GM23338 (cell line): ENCODE results near the gene KCTD19. TPM values are rescaled to one million over a fixed set of nuclear protein-coding genes. Genes with fewer than 3 reads are reported as not detected.

Experiments used
- ATAC-seq: fragments of 200-7000 bp; cut with Tn5 transposase; 3 replicates; pipeline ENCODE4 v1.9.1; 2020
- DNase-seq: peaks from one replicate; pipeline ENCODE4 v3.0.0-alpha.2; 2015; ENCODE audit warnings: low spot score
- H2AFZ ChIP-seq: fragments of 200-600 bp; sonication (generic); 2 replicates; pipeline ENCODE4 v1.8.0; 2016; ENCODE audit warnings: antibody characterized with exemption, mild to moderate bottlenecking, moderate library complexity
- H3F3A ChIP-seq: fragments of 200-600 bp; sonication (generic); replicated peaks from 2 replicates; pipeline ENCODE4 v1.8.0; 2017; ENCODE audit warnings: antibody characterized with exemption, mixed run types, low read depth
- H3K27ac ChIP-seq: fragments of 200-600 bp; sonication (generic); 2 replicates; pipeline ENCODE4 v1.6.1; 2016; ENCODE audit warnings: low read depth
- H3K27me3 ChIP-seq: fragments of 200-600 bp; sonication (generic); 2 replicates; pipeline ENCODE4 v1.8.0; 2016; ENCODE audit warnings: mild to moderate bottlenecking, mixed run types, moderate library complexity; ENCODE audit not compliant: insufficient read depth
- H3K36me3 ChIP-seq: fragments of 200-600 bp; sonication (generic); 2 replicates; pipeline ENCODE4 v1.8.0; 2016; ENCODE audit warnings: mild to moderate bottlenecking; ENCODE audit not compliant: insufficient read depth
- H3K4me1 ChIP-seq: fragments of 200-600 bp; sonication (generic); 2 replicates; pipeline ENCODE4 v1.8.0; 2016; ENCODE audit warnings: mild to moderate bottlenecking, moderate library complexity; ENCODE audit not compliant: insufficient read depth
- H3K4me2 ChIP-seq: fragments of 200-600 bp; sonication (generic); 2 replicates; pipeline ENCODE4 v1.7.1; 2017; ENCODE audit warnings: mixed run types
- H3K4me3 ChIP-seq: fragments of 200-600 bp; sonication (generic); 2 replicates; pipeline ENCODE4 v1.6.1; 2016; ENCODE audit warnings: mixed run types
- H3K79me2 ChIP-seq: fragments of 200-600 bp; sonication (generic); replicated peaks from 2 replicates; pipeline ENCODE4 v1.8.0; 2017; ENCODE audit warnings: mild to moderate bottlenecking; ENCODE audit not compliant: insufficient read depth
- H3K9me2 ChIP-seq: fragments of 200-600 bp; sonication (generic); 2 replicates; pipeline ENCODE4 v1.8.0; 2017; ENCODE audit not compliant: insufficient read depth
- H4K20me1 ChIP-seq: fragments of 200-600 bp; sonication (generic); replicated peaks from 2 replicates; pipeline ENCODE4 v1.8.0; 2017; ENCODE audit warnings: mild to moderate bottlenecking; ENCODE audit not compliant: insufficient read depth
- H3K27ac Mint-ChIP-seq: 2 replicates; pipeline ENCODE4 v1.8.0; 2020; ENCODE audit warnings: inconsistent platforms, mild to moderate bottlenecking, moderate library complexity, mixed read lengths
- H3K27me3 Mint-ChIP-seq: 3 replicates; pipeline ENCODE4 v1.8.0; 2022; ENCODE audit warnings: low read depth, mild to moderate bottlenecking, moderate library complexity, mixed read lengths, inconsistent platforms; ENCODE audit not compliant: insufficient read depth, poor library complexity
- H3K36me3 Mint-ChIP-seq: 3 replicates; pipeline ENCODE4 v1.8.0; 2021; ENCODE audit warnings: low read depth, mild to moderate bottlenecking, inconsistent platforms, moderate library complexity, mixed read lengths
- H3K4me1 Mint-ChIP-seq: 3 replicates; pipeline ENCODE4 v1.8.0; 2020; ENCODE audit warnings: mild to moderate bottlenecking, inconsistent platforms, mixed read lengths
- H3K4me3 Mint-ChIP-seq: 3 replicates; pipeline ENCODE4 v1.8.0; 2021; ENCODE audit warnings: moderate library complexity, mild to moderate bottlenecking, inconsistent platforms, mixed read lengths
- H3K9me3 Mint-ChIP-seq: 3 replicates; pipeline ENCODE4 v1.8.0; 2020; ENCODE audit warnings: moderate library complexity, mild to moderate bottlenecking, inconsistent platforms, mixed read lengths
- CREB1 ChIP-seq: fragments of 250-450 bp; sonication (Bioruptor Pico); IDR thresholded peaks from 2 replicates; pipeline ENCODE4 v1.5.0; 2020; ENCODE audit warnings: low read depth, mild to moderate bottlenecking, moderate library complexity
- ETS1 ChIP-seq: IDR thresholded peaks from 2 replicates; pipeline ENCODE4 v1.6.1; 2016; ENCODE audit warnings: antibody characterized with exemption
- EZH2 ChIP-seq: fragments of 200-600 bp; sonication (generic); IDR thresholded peaks from one replicate; pipeline ENCODE4 v1.8.0; 2017; ENCODE audit warnings: antibody characterized with exemption, mild to moderate bottlenecking, low read depth; ENCODE audit not compliant: unreplicated experiment
- EZH2phosphoT487 ChIP-seq: fragments of 200-600 bp; sonication (generic); IDR thresholded peaks from one replicate; pipeline ENCODE4 v1.8.1; 2018; ENCODE audit warnings: antibody characterized with exemption; ENCODE audit not compliant: unreplicated experiment
- JUNB ChIP-seq: IDR thresholded peaks from one replicate; pipeline ENCODE4 v1.6.1; 2016; ENCODE audit warnings: antibody characterized with exemption; ENCODE audit not compliant: unreplicated experiment
- NANOG ChIP-seq: IDR thresholded peaks from 2 replicates; pipeline ENCODE4 v1.6.1; 2016; ENCODE audit warnings: antibody characterized with exemption, borderline replicate concordance
- POLR2AphosphoS5 ChIP-seq: IDR thresholded peaks from 2 replicates; pipeline ENCODE4 v1.6.1; 2016; ENCODE audit warnings: antibody characterized with exemption, low read depth
- REST ChIP-seq: IDR thresholded peaks from one replicate; pipeline ENCODE4 v1.6.1; 2018; ENCODE audit warnings: antibody characterized with exemption; ENCODE audit not compliant: unreplicated experiment
- STAT1 ChIP-seq: IDR thresholded peaks from one replicate; pipeline ENCODE4 v1.6.1; 2016; ENCODE audit warnings: antibody characterized with exemption; ENCODE audit not compliant: unreplicated experiment
- ZNF114 ChIP-seq: fragments of 250-450 bp; sonication (Bioruptor Pico); IDR thresholded peaks from 2 replicates; pipeline ENCODE4 v1.5.0; 2020; ENCODE audit warnings: mild to moderate bottlenecking, moderate library complexity
- ZNF331 ChIP-seq: fragments of 250-450 bp; sonication (Bioruptor Pico); IDR thresholded peaks from 2 replicates; pipeline ENCODE4 v1.5.0; 2020; ENCODE audit warnings: low read depth, mild to moderate bottlenecking, moderate library complexity
- polyA plus RNA-seq: library from polyadenylated mRNA; unstranded; fragments of >200 nt; fragmentation: Nextera tagmentation; extraction: Ambion mirVana; gene quantifications from 2 replicates; pipeline ENCODE4 v1.2.1, GENCODE V29; 2016
- total RNA-seq: library from RNA; depleted of rRNA; stranded (reverse); fragments of >200 nt; shearing (Covaris generic); gene quantifications from 2 replicates; pipeline ENCODE4 v1.2.3, GENCODE V29; 2014
- TF ChIP-seq, protein P1 (sequence below), 2 experiments: fragments of 200-600 bp in 1 of 2; sonication (generic) in 1 of 2; conservative IDR thresholded peaks; 2 replicates each; pipeline versions ENCODE4 v1.5.1 to v1.6.1; 2016 to 2017; ENCODE audit warnings: antibody characterized with exemption in 2 of 2, low read depth in 2 of 2, mild to moderate bottlenecking in 2 of 2, moderate library complexity in 1 of 2
- TF ChIP-seq, protein P2 (sequence below): fragments of 250-450 bp; sonication (Bioruptor Pico); IDR thresholded peaks from 2 replicates; pipeline ENCODE4 v1.5.0; 2020; ENCODE audit warnings: mild to moderate bottlenecking, moderate library complexity

Gene KCTD19
- total and polyA plus RNA-seq, 2 experiments from 2014 or later: 0.31 to 0.65 TPM

- peaks cover 32% of the 10 kb centered on the region for H3K27me3 ChIP-seq
- no peak for ATAC-seq
- no peaks in the 10 kb centered on the region for H3K9me2 ChIP-seq
- H3K4me3 ChIP-seq: no peak overlapping the region
- H3K36me3 ChIP-seq: no peaks in the 10 kb centered on the region
- no peak overlapping the region for H3K27ac ChIP-seq
- H2AFZ ChIP-seq: no peak overlapping the region
- TF ChIP-seq ZNF114 (CRISPR knock-in tag) (no peak), EZH2phosphoT487 (no peak), POLR2AphosphoS5 (no peak), JUNB (no peak), STAT1 (no peak), REST (no peak), CREB1 (no peak), EZH2 (no peak), ZNF331 (CRISPR knock-in tag) (no peak), NANOG (no peak), ETS1 (no peak)
- TF ChIP-seq, protein P1, sequence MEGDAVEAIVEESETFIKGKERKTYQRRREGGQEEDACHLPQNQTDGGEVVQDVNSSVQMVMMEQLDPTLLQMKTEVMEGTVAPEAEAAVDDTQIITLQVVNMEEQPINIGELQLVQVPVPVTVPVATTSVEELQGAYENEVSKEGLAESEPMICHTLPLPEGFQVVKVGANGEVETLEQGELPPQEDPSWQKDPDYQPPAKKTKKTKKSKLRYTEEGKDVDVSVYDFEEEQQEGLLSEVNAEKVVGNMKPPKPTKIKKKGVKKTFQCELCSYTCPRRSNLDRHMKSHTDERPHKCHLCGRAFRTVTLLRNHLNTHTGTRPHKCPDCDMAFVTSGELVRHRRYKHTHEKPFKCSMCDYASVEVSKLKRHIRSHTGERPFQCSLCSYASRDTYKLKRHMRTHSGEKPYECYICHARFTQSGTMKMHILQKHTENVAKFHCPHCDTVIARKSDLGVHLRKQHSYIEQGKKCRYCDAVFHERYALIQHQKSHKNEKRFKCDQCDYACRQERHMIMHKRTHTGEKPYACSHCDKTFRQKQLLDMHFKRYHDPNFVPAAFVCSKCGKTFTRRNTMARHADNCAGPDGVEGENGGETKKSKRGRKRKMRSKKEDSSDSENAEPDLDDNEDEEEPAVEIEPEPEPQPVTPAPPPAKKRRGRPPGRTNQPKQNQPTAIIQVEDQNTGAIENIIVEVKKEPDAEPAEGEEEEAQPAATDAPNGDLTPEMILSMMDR (conservative IDR thresholded peaks at IDR 0.05; ENCODE audit: low read depth in 2 of 2): no peak
- TF ChIP-seq, protein P2, sequence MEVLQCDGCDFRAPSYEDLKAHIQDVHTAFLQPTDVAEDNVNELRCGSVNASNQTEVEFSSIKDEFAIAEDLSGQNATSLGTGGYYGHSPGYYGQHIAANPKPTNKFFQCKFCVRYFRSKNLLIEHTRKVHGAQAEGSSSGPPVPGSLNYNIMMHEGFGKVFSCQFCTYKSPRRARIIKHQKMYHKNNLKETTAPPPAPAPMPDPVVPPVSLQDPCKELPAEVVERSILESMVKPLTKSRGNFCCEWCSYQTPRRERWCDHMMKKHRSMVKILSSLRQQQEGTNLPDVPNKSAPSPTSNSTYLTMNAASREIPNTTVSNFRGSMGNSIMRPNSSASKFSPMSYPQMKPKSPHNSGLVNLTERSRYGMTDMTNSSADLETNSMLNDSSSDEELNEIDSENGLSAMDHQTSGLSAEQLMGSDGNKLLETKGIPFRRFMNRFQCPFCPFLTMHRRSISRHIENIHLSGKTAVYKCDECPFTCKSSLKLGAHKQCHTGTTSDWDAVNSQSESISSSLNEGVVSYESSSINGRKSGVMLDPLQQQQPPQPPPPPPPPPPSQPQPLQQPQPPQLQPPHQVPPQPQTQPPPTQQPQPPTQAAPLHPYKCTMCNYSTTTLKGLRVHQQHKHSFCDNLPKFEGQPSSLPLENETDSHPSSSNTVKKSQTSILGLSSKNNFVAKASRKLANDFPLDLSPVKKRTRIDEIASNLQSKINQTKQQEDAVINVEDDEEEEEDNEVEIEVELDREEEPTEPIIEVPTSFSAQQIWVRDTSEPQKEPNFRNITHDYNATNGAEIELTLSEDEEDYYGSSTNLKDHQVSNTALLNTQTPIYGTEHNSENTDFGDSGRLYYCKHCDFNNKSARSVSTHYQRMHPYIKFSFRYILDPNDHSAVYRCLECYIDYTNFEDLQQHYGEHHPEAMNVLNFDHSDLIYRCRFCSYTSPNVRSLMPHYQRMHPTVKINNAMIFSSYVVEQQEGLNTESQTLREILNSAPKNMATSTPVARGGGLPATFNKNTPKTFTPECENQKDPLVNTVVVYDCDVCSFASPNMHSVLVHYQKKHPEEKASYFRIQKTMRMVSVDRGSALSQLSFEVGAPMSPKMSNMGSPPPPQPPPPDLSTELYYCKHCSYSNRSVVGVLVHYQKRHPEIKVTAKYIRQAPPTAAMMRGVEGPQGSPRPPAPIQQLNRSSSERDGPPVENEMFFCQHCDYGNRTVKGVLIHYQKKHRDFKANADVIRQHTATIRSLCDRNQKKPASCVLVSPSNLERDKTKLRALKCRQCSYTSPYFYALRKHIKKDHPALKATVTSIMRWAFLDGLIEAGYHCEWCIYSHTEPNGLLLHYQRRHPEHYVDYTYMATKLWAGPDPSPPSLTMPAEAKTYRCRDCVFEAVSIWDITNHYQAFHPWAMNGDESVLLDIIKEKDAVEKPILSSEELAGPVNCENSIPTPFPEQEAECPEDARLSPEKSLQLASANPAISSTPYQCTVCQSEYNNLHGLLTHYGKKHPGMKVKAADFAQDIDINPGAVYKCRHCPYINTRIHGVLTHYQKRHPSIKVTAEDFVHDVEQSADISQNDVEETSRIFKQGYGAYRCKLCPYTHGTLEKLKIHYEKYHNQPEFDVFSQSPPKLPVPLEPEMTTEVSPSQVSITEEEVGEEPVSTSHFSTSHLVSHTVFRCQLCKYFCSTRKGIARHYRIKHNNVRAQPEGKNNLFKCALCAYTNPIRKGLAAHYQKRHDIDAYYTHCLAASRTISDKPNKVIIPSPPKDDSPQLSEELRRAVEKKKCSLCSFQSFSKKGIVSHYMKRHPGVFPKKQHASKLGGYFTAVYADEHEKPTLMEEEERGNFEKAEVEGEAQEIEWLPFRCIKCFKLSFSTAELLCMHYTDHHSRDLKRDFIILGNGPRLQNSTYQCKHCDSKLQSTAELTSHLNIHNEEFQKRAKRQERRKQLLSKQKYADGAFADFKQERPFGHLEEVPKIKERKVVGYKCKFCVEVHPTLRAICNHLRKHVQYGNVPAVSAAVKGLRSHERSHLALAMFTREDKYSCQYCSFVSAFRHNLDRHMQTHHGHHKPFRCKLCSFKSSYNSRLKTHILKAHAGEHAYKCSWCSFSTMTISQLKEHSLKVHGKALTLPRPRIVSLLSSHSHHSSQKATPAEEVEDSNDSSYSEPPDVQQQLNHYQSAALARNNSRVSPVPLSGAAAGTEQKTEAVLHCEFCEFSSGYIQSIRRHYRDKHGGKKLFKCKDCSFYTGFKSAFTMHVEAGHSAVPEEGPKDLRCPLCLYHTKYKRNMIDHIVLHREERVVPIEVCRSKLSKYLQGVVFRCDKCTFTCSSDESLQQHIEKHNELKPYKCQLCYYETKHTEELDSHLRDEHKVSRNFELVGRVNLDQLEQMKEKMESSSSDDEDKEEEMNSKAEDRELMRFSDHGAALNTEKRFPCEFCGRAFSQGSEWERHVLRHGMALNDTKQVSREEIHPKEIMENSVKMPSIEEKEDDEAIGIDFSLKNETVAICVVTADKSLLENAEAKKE (CRISPR knock-in tag): no peak
- Mint-ChIP-seq H3K27ac (no peak overlapping the region), H3K27me3 (peaks cover 15% of the 10 kb centered on the region), H3K4me3 (no peak overlapping the region), H3K36me3 (no peaks in the 10 kb centered on the region), H3K4me1 (peaks cover 6% of the 10 kb centered on the region), H3K9me3 (no peaks in the 10 kb centered on the region; the same call in 2 of the 3 replicates)
- no peaks in the 10 kb centered on the region for H3K79me2 ChIP-seq
- no peak overlapping the region for H3K4me2 ChIP-seq
- DNase-seq: no peak
- H3F3A ChIP-seq: no peaks in the 10 kb centered on the region; the same call in 1 of the 2 replicates
- H3K4me1 ChIP-seq: no peaks in the 10 kb centered on the region; the same call in 1 of the 2 replicates
- H4K20me1 ChIP-seq: no peaks in the 10 kb centered on the region
Observed at GRCh38 chr16:67327743-67328142, 1.2 kb upstream of the KCTD19 start.
